HL-60 (cell line): ENCODE measurements around the gene SF3A2. TPM values are rescaled to one million over a fixed set of nuclear protein-coding genes. Genes with fewer than 3 reads are reported as not detected.

Experiments used
- DNase-seq, 2 experiments: peaks; one replicate each; pipeline ENCODE4 v3.0.0-alpha.2; 2010 to 2020; ENCODE audit warnings: low read depth in 1 of 2, low spot score in 1 of 2
- H3K27ac ChIP-seq: fragments of 250-450 bp; sonication (Bioruptor Pico); replicated peaks from 2 replicates; pipeline ENCODE4 v1.5.1; 2020; ENCODE audit warnings: mild to moderate bottlenecking, moderate library complexity
- H3K27me3 ChIP-seq: fragments of 250-450 bp; sonication (Bioruptor Pico); 2 replicates; pipeline ENCODE4 v1.5.1; 2021; ENCODE audit warnings: mild to moderate bottlenecking, moderate library complexity; ENCODE audit not compliant: insufficient read depth, poor library complexity, severe bottlenecking
- H3K4me3 ChIP-seq: replicated peaks from 2 replicates; pipeline ENCODE4 v1.5.1; 2011; ENCODE audit warnings: mild to moderate bottlenecking, control low read depth, low read length; ENCODE audit not compliant: insufficient read depth
- GABPA ChIP-seq: IDR thresholded peaks from 2 replicates; pipeline ENCODE4 v1.6.1; 2012; ENCODE audit warnings: low read depth
- POLR2AphosphoS5 ChIP-seq: IDR thresholded peaks from 2 replicates; pipeline ENCODE4 v1.6.1; 2012; ENCODE audit warnings: low read depth
- REST ChIP-seq: IDR thresholded peaks from 2 replicates; pipeline ENCODE4 v1.6.1; 2012; ENCODE audit warnings: low read depth; ENCODE audit not compliant: insufficient replicate concordance
- SPI1 ChIP-seq: IDR thresholded peaks from 2 replicates; pipeline ENCODE4 v1.6.1; 2012; ENCODE audit warnings: low read depth, mild to moderate bottlenecking, borderline replicate concordance
- microRNA-seq: library from miRNA; unstranded; fragments of <30 nt; microRNA quantifications from one replicate; pipeline ENCODE4, GENCODE V29; 2018
- TF ChIP-seq, protein P1 (sequence below): IDR thresholded peaks from one replicate; pipeline ENCODE4 v1.5.1; 2011; ENCODE audit warnings: low read length, control low read depth, inconsistent platforms; ENCODE audit not compliant: insufficient read depth

Gene SF3A2

GRCh38 chr19:2296141-2296540 lies 59.5 kb downstream of the SF3A2 start:
- Histone ChIP-seq H3K27me3 (no peaks in the 10 kb centered on the region), H3K4me3 (no peak overlapping the region), H3K27ac (no peak overlapping the region)
- DNase-seq, result no peak
- TF ChIP-seq POLR2AphosphoS5 (no peak), SPI1 (no peak), REST (no peak), GABPA (no peak)
- TF ChIP-seq, protein P1, sequence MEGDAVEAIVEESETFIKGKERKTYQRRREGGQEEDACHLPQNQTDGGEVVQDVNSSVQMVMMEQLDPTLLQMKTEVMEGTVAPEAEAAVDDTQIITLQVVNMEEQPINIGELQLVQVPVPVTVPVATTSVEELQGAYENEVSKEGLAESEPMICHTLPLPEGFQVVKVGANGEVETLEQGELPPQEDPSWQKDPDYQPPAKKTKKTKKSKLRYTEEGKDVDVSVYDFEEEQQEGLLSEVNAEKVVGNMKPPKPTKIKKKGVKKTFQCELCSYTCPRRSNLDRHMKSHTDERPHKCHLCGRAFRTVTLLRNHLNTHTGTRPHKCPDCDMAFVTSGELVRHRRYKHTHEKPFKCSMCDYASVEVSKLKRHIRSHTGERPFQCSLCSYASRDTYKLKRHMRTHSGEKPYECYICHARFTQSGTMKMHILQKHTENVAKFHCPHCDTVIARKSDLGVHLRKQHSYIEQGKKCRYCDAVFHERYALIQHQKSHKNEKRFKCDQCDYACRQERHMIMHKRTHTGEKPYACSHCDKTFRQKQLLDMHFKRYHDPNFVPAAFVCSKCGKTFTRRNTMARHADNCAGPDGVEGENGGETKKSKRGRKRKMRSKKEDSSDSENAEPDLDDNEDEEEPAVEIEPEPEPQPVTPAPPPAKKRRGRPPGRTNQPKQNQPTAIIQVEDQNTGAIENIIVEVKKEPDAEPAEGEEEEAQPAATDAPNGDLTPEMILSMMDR, result no peak

Small RNA genes lying within 50 kb of the gene (microRNA-seq; reads per million reads assigned to microRNA genes)
- gene MIR1227 (2.1 reads per million), gene MIR4321 (not detected)
